HL-60/S4 (cell line): ENCODE results near the gene PTPRT.

Experiments
- in situ Hi-C: fragments of 300-500 bp; cut with MboI; formaldehyde crosslinking; loops from 2 replicates; pipeline ENCODE4 v1.14.3; 2022; ENCODE audit warnings: low sequenced_read_pairs

The PTPRT gene

GRCh38 chr20:43028470-43028869 lies 161.2 kb downstream of the PTPRT start:
- in situ Hi-C loops = no loop called here

DNA sequence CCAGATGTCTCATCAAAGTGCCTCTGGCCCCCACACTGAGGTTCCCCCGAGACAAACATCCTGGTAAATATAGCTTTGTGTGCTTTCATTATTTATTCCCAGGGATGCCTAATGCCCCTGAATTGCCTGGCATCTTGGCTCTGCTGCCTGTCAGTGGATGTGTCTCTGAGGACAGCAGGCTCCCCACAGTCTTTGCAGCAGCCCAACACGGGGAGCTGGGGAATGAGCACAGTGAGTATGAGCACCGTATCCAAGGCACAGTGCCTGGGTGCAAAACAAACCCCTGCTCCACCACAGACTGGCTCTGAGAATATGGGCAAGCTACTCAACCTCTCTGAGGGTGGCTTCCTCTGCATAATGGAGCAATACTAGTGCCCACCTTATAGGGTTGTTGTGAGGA lies 165.9 kb downstream of the PTPRT start:
- in situ Hi-C loops = no loop called here

GRCh38 chr20:43022568-43022967 lies 167.1 kb downstream of the PTPRT start:
- in situ Hi-C loops = no loop called here

- in situ Hi-C loops = no loop called here
Measured at GRCh38 chr20:43022081-43022480, 167.6 kb downstream of the PTPRT start.

- in situ Hi-C loops = no loop called here
Measured at GRCh38 chr20:43017241-43018030, 172.3 kb downstream of the PTPRT start.

- in situ Hi-C loops = no loop called here
Measured at GRCh38 chr20:43016257-43016656, 173.4 kb downstream of the PTPRT start.

GRCh38 chr20:43015566-43015965 lies 174.1 kb downstream of the PTPRT start:
- in situ Hi-C loops = no loop called here

- in situ Hi-C loops = no loop called here
Measured at GRCh38 chr20:43014206-43014605, 175.5 kb downstream of the PTPRT start.

- in situ Hi-C loops = no loop called here
Measured at GRCh38 chr20:43011491-43011890, 178.2 kb downstream of the PTPRT start.

DNA sequence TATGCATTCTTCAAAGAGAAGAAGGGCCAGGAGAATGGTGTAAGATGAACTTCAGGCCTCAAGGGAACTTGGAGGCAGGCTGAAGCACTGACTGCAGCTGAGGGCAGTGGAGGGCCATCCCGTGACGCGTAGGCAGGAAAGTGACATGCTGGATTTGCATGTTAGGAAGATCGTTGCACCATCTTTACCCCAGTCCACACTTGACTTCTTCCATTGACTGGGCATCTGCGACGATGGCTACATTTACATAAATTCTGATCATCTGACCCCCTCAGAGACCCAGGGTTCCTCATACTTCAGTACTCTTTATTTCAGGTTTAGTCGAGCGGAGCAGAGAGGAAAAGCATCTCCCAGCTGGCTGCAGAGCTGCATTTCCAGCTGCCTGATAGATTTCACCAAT lies 180.2 kb downstream of the PTPRT start:
- in situ Hi-C loops = no loop called here

DNA sequence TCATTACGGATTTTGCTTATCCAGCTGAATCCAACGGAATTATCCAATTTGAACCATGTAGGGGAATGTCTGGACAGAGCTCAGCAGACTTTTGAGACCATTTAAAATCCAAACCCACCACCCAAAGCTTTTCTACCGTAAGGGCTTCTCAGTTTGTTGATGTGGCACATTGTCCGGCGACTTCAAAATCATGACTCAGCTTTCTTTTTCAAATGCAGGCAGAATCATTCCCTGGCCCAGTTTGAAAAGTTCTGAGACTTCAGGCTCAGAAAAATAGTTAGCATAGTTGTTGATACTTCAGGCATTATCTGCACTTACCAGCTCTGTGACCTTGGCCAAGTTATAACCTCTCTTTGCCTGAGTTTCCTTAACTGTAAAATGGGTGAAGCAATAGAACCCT lies 182.2 kb downstream of the PTPRT start:
- in situ Hi-C loops = no loop called here

GRCh38 chr20:43006651-43007375 lies 182.9 kb downstream of the PTPRT start:
- in situ Hi-C loops = no loop called here

DNA sequence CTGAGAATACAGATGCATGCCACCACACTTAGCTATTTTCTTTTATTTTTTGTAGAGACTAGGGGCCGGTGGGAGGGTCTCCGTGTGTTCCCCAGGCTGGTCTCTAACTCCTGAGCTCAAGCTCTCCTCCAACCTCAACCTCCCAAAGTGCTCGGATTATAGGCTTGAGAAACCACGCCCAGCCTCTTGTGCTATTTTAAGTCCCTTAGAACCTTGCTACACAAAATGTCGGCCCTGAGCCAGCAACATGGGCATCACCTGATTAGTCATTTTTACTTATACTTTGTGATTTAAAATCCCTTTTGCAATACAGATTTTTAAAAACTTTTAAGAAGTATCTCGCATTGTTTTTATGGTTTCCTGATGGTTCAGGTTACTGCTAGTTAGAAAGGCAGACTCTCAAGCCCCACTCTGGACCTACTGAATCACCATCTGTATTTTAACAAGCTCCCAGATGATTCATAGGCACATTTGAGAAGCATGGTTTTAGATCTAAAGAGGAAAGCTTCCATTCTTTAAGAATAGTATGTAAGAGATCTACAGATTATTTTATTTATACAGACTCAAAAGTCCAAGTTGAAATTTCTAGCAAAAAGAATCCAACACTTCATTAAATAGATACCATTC lies 186.3 kb downstream of the PTPRT start:
- in situ Hi-C loops = no loop called here

GRCh38 chr20:42996141-42996540 lies 193.6 kb downstream of the PTPRT start:
- in situ Hi-C loops = no loop called here

GRCh38 chr20:42988319-42988718 lies 201.4 kb downstream of the PTPRT start:
- in situ Hi-C loops = no loop called here

DNA sequence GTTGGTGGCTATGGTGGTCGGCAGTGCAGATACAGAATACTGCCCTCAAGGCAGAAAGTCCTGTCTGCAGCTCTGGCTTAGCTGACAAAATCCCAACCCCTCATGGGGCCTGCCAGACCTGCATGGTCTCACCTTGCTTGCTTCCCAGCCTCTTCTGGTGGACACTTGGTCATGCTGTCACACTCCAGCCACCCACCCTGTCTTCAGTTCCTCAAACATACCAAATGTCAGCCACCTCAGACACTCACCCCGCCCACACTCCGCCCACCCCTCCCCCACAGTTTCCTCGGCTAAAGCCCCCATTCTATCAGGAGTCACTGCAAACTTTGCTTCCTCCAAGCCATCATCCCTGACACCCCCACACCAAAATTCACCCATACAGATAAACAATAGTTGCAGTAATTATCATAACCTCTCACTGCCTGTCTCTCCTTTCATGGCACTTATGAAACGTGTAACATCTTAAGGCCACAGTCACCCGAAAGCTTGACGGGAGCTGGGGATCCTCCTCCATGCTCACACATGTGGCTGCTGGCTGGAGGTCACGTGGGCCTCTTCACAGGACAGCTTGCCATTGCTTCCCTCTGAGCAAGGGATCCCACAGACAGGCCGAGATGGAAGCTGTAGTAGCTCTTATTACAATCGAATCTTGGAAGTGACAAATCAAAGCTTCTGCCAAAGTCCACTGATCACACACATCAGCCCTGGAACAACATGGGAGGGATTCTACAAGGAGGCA lies 202.2 kb downstream of the PTPRT start:
- in situ Hi-C loops = no loop called here

- in situ Hi-C loops = no loop called here
Measured at GRCh38 chr20:42986143-42986773, 203.4 kb downstream of the PTPRT start.

DNA sequence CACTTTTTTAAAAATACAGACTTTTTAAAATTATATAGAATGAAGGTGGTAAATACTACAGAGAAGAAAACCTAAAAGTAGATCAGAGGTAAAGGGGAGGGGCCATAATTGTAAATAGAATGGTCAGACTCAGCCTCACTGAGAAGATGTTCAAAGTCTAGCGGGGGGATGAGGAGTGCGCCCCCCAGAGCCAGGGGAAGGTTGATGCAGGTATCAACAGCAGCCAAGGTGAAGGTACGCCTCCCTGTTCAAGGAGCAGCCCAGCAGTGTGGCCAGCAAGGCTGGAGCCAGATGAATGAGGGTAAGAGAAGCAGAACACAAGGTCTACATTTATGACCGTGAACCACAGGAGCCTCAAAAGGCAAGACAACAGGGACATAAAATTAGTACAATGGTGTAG lies 204.1 kb downstream of the PTPRT start:
- in situ Hi-C loops = no loop called here

- in situ Hi-C loops = no loop called here
Measured at GRCh38 chr20:42982218-42982617, 207.5 kb downstream of the PTPRT start.

- in situ Hi-C loops = no loop called here
Measured at GRCh38 chr20:42981253-42981652, 208.5 kb downstream of the PTPRT start.

DNA sequence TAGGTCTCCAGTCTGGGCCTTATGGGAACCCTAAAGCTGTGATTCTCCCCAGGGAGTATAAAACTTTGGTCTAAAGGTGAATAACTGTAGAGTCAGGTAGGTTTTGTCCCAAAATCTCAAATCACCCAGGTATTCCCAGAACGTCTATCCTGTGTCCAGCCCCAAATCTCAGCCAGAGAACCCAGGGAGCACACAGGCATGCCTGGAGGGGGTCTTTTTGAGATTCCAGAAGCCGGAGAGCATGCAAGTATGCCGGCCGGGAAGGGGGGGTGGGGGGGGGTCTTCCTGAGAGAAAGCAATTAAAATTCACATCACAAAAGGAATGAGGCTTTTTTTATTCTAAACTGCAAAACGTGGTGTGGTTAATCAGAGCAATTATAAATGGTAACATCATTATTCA lies 210.0 kb downstream of the PTPRT start:
- in situ Hi-C loops = no loop called here
